T47D (cell line): ENCODE results near the gene S100A5.

Experiments
- DNase-seq, 2 experiments: peaks; one replicate each; pipeline versions ENCODE4 v3.0.0 to v3.0.0-alpha.2; 2011 to 2012; ENCODE audit warnings: low read depth in 1 of 2, low spot score in 1 of 2
- JUND ChIP-seq: IDR thresholded peaks from 2 replicates; pipeline ENCODE4 v1.6.1; 2012; ENCODE audit warnings: low read depth
- in situ Hi-C: cut with HindIII; loops from 2 replicates; pipeline ENCODE4 v1.10.0; 2016; ENCODE audit warnings: low sequenced_read_pairs, low pct_unique_long_range_greater_than_20kb

The S100A5 gene

DNA sequence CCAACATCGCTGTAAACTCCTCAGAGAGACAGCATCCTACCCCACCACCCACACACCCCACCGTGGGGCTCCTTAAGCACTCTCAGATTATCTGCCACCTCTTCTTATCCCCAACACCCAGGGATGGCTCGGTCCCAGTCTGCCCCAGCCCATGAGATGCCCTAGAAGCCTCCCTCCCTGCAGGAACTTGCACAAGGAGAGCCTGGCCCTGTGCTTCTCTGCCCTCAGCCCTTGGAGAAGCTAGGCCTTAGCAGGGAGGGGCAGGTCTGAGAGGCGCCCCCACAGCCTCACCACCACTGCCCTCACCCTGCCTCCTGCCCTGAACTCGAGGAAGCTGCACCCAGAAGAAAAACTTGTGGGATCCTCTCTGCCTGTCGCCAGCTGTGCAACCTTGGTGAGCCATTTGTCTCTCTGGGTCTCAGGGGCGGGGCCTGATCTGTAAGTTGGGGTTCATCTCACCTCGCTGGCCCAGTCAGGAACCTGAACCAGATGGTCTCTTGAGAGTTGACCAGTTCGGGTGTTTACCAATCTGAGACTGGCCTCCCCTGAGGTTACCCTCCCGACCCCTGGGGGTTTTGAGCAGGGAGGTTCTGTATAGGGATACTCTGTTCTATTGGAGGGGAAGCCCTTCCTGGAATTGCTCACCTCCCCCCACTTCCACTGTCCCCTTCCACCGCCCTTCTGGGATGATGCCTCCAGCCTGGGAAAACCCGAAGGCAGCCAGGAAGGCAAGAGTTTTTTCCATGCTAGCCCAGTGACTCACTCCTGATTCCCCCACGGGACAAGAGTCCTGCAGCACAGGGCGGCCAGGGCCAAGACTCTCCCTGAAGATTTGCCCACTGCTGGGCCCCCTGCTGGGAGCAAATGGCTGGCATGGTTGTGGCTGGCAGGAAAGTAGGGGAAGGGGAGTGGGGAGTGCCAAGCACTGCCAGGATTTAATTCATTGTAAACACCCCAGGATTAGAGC, 8.3 kb upstream of the S100A5 start, which contains the start of gene S100A3:
Gene S100A3 (minus strand): TSS at position 537 of the 967 bp plus-strand sequence. CDS start 773 bp downstream, outside the sequence.
- no peak for TF ChIP-seq JUND
- no peak for DNase-seq
- in situ Hi-C loops, result no loop called here

DNA sequence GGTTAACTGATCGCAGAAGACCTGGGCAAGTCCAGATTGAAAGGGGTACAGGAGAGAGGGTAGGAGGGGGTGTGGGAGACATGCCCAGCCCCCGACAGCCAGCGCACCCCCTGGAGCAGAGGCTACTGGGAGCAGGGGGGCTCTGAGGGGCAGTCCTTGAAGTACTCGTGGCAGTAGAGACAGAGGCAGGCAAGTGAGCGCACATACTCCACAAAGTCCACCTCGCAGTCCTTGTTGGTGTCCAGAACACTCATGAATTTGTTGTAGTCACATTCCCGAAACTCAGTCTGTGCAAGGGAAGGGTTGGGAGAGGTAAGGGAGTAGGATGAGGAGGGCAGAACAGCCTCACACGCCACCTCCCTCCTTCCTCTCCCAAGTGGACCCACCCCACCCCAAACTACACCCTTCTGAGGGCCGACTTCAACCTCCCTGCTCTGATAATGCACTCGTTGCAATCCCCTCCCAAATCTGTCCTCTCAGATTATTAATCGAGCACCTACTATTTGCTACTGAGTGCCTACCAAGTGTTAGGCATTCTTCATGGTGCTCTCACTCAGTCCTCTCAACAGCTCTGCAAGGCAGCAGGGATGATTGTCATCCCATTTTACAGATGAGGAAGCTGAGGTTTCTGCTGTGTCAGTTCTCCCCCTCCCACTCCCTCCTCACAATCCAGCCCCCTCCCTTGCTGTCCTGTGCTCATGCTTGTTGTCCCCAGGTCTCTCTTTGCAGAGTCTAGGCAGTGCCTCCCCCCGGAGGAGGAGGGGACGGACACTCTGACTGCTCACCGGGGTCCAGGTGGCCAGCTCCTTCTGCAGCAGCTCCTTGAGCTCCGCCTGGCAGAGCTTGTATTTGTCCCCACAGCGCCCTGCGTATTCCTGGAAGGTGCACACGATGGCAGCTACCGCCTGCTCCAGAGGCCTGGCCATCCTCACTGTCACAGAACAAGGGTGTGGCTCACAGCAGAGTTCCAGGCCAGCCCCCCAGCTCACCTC, 7.1 kb upstream of the S100A5 start:
- in situ Hi-C loops, result no loop called here
- no peak for DNase-seq
- no peak for TF ChIP-seq JUND

DNA sequence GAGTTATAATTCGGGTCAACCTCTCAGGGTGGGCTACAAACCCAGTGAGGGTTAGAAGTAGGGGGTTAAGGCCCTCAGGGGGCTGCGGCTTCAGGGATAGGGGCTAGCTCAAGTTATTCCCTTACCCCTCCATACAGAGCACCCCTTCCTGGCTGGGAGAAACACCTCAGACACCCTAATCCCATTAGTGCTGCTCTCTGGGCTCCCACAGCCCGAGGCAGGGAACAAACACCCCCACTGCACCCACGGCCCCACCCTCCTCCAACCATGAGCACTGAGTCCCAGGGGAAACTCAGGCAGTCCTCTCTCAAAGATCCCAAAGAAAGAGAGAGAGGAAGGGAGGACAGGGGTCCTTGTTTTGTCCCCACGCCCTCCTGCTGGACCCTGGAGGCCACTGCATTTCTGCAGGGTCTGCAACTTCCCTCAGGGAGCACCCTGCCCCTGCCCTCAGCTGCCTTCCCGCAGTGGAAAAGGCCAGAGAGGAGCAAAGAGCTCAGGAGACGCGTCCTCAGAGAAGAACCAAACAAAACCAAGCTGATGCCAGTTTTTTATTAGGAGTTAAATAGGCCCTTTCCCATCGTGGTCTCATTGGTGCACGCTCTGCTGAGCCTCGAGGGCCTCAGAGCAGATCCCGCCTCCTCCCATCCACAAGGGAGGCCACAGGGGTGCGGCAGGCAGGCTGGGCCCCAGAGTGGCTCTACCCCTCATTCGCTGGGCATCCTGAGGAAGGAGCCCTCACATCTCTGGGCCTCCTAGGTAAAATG, 6.2 kb upstream of the S100A5 start:
- in situ Hi-C loops, result no loop called here
- DNase-seq, result no peak
- TF ChIP-seq JUND, result no peak

DNA sequence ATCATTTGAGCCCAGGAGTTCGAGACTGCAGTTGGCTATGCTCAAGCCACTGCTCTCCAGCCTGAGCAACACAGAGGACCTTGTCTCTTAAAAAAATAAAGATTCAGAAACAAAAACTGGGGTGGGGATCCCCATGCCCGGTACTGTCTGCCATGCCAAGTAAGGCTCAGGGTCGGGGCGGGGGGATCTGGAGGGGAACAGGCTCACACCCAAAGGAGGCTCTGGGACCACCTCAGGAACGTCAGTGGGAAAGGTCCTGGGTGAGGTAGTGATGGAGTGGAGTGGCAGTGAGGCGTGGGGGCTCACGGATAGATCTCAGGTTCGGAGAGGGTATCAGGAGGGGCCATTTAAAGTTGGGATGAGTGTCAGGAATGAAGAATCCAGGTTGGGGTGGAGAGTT, 5.6 kb upstream of the S100A5 start:
- DNase-seq, result no peak
- no peak for TF ChIP-seq JUND
- in situ Hi-C loops, result no loop called here

DNA sequence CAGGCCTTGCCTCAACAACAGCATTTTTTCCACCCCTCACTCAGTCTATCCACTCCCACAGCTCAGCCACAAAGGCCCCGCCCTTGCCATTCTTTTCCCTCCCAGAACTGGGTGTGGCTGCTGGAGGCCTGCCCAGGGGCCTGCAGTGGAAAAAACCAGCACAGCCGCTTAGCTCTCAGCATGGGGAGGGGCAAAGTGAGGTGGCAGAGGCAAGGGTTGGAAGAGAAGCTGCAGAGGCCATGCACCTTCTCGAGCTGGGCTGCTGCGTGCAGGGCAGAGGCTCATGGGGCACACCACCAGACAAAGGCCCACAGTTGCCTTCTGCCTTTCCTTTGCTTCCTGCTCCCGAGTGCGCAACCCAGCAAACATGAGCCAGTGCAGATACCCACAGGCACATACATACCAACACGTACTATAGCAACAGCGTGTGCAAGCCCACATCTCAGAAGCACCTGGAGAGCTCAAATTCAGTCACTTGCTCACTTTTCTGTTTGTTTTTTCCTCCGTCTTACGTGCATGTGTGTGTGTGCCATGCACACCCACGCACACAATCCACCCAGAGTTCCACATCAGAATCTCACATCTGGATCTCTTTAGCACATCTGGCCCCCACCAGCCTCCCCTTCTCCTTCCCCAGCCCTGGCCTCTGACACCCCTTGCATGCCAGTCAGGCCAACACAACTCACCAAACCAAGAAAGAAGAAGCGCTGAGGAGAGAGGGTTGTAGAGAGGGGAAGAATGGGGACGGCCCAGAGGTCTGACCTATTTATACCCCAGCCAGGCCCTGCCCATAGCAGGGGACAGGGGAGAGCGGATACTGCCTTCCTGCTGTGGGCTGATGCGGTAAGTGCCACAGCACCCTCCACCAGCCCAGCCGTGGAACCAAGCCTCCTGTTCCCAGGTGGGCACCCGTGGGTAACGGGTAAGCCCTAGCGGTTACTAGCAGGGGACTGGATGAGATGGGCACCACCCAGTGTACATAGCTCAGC, 4.6 kb upstream of the S100A5 start, which contains the start of gene S100A4:
Gene S100A4 (minus strand): TSS at position 740 of the 989 bp plus-strand sequence. CDS start 1,012 bp downstream, outside the sequence.
- no peak for TF ChIP-seq JUND
- in situ Hi-C loops, result no loop called here
- peak; percentile 92 to 98 for DNase-seq

DNA sequence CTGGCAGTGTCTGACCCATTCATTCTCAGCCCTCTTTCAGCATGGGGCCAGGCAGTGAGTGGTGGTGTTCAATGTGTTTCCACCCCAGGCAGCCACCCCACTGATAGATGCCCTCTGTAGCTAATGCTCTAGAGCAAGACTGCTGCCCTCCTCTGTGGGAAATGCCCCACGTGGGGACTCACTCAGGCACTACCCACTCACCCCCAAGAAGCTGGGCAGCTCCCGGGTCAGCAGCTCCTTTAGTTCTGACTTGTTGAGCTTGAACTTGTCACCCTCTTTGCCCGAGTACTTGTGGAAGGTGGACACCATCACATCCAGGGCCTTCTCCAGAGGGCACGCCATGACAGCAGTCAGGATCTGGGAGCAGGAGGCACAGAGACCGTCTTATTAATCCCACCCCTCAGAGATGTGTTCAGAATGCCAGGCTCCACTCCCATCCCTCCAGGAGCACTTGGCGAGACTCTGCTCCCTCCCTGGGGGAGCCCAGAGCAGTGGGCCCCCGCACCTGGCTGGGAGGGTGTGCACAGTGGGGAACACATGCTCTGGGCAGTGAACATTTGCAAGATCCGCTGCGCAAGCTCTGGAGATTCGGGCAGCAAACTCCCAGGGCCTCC, 3.8 kb upstream of the S100A5 start:
- in situ Hi-C loops, result no loop called here
- DNase-seq, result no peak
- no peak for TF ChIP-seq JUND

DNA sequence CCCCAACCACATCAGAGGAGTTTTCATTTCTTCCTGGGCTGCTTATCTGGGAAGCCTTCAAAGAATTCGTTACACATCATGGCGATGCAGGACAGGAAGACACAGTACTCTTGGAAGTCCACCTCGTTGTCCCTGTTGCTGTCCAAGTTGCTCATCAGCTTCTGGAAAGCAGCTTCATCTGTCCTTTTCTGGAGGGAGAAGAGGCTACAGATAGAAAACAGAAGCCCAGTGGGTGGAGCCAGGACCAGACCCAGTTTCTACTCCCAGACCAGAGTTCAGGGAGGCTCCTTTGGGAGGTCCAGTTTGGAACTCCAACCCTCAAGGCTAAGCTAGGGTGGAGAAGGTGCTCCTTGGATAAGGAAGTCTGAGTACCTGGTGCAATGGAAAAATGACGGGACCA, 3.0 kb upstream of the S100A5 start:
- DNase-seq, result no peak
- in situ Hi-C loops, result no loop called here
- TF ChIP-seq JUND, result no peak

DNA sequence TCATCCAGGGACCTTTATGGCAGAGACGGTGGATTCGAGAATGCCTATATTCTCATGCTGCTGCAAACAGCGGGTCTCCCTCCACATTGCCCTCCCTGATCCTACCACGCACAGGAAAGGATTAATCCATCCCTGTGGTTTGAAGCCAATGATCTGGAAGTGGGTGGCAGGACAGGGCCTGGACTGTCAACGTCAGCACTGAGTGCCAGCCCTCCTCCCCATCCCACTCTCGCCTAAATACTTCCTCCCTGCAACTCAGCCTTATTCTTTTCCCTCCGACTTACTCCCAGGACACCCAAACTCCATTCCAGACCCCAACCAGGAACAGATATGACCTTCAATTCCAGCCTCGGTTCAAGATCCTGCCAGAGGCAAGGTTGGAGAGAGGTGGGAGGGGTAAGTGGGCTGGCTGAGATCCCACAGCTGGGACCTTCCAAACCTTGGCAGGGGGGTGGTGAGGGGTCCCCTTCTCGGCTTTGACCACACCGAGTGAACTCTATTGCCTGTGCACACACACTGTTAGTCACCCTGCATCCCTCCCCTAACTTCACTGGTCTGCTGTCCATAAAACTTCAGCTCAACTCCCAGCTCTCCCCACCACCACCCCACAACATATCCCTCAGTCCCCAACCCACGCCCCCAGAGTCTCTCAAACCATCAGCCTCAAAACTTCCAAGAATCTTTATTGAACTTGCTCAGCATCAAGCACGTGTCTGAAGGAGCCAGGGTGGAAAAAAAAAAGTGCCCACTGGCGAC, 2.4 kb upstream of the S100A5 start:
- no peak for TF ChIP-seq JUND
- no peak for DNase-seq

DNA sequence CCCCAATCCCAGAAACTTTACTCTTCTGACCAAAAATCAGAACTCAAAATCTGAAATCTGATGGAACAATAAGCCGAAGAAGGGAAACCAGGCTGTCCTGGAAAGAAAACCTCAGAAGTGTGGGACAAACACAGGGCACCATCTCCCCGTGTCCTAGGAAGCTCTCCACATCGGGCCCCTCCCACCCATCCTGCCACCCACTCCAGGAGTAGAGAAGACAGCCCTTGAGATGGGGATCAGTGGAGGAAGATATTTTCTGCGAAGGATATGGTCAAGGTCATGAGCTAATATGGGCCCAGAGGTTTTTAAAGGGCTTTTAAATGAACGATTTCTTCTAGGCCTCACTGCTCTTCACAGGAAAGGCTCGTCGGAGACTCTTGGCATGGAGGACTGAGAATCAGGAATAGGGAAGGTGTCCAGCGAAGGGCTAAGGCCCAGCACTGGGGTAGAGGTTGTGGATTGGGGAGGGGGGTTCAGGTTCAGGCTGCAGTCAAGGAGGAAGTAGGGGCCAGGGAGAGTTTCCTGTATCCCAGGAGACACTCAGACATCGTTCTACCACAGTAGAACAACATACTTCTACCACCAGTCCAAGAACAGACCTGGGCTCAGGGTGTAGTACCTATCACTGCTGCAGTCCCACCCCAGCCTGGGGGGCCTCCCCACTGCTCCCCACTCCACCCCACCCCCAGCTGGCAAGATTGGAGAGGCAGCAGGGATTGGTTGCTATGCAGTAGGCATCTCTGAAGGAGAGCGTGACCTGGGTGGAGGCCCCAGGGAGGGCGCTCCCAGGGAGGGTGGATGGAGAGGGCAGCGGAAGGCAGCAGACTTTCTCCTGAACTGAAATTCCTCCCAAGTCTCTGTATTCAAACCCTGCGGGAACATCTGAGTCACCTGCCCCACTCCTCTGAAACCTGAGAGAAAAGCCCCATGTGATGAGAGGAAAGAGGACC, 1.2 kb upstream of the S100A5 start:
- in situ Hi-C loops, result no loop called here
- DNase-seq, result no peak
- no peak for TF ChIP-seq JUND

More for the DNA sequence above, 2.4 kb upstream of the S100A5 start:
- in situ Hi-C loops, result no loop called here
